Amniotic epithelial cell (primary cell): ENCODE measurements around the gene EML6.

Experiments used
- DNase-seq: peaks from one replicate; pipeline ENCODE4 v3.0.0-alpha.2; 2010; ENCODE audit warnings: low read depth

Gene EML6

DNA sequence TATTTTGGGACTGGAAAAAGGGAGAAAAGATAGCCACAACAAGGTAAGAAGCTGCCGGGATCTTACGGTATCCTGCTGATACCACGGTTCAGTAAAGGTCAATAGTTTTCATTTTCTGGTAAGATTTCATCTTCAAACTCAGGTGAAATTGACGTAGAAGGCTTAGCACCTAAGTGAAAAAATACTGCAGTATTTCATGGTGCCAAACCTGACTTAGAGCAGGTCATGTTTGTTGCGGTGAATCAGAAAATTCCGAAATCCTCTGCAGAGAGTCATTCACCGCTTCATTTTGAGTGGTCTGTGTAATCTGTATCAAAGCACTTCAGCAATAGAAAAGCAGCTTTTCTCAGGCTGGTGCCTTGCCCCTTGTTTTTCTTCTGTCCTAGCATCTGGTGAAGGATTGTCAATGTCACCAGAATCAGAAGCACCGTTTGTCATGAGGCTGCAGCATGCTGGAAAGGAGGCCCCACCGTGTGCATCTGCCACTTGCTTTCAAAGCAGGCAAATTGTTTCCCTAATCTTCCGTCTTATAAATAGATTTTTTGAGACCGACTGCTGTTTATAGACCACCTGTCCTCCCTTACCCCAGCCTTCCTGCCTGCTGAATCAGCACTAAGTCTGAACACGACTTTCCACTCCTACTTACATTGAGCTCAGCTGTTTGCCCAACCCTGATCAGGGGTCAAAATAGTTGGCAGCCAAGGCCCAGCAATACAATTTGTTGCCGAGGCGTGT, 156.3 kb downstream of the EML6 start:
- DNase-seq = no peak

DNA sequence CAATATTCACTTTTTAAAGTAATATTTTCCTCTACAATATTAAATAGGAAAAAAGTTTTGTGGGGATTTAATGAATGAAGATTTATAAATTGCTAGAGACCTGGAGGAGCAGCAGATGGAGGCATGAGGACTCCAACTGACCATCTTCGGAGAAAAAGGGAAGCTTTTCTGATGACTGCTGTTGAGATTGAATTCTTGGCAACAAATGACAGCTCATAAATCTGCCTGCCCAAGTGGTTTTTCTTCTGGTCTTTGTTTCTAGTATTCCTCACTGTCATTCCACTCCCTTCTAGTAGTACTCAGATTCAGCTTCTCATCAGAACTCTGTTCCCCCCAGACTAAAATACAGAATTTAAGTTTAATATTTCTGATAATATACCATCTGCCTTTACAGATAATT, 157.0 kb downstream of the EML6 start:
- DNase-seq = no peak

DNA sequence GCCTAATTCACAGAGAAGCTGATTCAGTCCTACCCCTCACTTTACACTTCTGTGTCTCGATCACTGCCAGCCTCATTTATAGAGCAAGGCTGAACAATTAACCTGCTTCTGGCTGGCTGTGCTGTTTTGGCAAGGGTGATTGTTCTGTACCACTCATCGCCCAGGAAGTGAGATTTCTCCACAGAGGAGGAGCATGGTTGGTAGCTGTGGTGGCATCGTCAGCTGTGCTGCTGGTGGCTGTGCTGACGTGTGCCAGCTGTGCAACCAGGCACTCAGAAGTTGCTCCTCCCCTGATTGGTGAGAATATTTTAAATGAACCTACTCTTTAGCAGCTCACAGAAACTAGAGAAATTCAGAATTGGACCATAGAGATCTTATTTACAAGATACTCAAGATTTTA, 158.3 kb downstream of the EML6 start:
- DNase-seq = no peak

DNA sequence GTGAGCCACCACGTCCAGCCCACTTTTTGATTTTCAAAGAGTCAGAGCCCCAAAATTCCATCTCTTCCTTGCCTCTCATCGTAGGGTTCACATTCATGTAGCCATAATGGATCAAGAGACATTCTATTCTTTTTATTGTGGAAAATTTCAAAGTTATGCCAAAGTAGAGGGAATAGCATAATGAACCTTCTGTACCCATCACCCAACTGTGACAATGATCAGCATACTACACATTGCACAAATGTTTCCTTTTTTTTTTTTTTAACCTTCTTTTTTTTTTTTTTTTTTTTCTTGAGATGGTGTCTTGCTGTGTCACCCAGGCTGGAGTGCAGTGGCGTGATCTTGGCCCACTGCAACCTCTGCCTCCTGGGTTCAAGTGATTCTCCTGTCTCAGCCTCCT, 162.4 kb downstream of the EML6 start:
- no peak for DNase-seq

DNA sequence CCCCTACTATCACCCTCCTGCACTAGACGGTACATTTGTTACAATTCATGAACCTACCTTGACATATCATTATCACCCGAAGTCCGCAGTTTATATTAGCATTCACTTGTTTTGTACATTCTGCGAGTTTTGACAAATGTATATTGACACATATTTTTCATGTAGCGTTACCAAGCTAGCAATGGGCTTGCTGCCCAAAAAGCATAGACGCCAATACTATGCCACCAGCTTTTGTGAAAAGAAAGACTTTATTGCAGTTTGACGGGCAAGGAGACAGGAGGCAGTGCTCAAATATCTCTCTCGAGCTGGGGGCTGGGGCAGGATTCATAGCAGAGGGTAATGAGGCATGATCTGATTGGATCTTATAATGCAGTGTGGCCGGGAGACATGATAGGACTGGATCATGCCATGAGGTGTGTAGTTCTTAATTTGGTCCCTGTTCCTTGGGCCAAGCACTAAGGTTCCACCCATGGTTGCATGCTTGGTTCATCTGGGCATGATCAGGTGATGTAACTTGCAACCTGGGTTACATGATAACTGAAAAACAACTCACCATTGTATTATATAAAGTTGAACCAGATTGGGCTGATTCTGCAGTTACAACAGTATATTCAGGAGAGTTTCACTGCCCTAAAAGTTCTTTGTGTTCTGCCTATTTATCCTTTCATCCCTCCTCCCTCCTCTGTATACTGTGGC, 164.5 kb downstream of the EML6 start:
- DNase-seq = no peak

DNA sequence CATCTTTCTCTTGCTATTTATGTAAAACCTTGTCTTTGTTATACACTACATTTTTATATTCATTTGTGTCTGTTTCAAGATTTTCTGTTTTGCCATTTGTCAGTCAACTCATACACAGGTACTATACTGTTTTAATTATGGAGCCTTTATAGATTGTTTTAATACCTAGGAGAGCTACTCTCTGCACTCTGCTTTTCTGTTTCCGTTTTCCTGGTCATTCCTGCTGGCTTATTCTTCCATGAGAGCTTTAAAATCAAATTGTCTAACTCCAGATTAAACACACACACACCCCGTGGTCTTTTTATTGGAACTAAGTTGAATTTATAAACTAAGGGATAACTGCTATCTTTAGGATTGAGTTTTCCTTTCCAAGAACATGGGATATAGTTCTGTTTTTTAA, 165.6 kb downstream of the EML6 start:
- DNase-seq = no peak

DNA sequence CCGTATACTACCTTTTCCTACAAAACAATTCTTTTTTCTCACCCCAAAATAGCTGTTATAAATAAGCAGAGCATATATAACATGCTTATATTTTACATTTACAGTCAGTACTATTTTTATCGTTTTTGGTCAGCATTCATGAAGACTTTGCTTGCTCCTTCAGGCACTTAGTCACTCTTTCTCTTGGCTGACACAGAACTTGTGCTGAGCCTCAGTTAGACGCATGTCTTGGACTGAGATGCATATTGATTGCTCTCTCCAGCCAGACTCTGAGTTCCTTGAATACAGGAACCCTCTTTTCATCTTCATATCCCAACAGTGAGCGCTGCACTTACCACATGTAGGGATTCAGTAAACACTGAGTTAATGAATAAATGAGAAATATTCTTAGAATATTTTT, 168.4 kb downstream of the EML6 start:
- no peak for DNase-seq

DNA sequence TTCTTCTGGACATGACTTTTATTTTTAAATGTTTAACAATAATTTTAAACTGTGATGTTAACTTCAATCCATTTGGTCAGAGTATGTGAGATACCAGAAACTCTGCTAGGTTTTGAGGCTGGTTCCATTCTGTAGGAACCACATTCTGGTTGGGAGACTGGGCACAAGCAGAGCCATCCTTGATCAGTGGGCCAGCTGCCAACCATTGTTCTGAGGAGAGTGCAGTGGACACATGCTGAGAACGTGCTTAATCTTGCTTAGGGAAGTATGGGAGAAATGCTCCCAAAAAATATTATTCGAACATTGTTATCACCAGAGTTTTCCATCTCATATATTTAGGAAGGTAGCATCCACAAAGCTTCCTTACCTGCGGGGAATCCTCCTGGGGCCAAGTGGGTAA, 171.0 kb downstream of the EML6 start:
- no peak for DNase-seq

DNA sequence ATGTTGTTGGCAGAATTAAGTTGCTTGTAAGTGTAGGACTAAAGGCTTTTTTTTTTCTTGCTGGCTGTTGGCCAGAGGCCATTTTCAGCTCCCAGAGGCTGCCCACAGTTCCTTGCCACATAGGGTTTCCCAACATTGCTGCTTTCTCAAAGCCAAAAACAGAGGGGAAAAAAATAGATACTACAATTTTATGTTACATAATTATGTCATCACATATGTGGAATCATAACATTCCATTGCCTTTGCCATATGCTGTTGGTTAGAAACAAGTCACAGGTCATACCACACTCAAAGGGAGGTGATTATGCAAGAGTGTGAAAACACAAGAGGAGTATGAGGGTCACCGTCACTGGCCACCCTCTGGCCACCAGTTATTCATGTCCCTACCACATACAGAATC, 172.3 kb downstream of the EML6 start:
- peak; percentile 22 for DNase-seq

DNA sequence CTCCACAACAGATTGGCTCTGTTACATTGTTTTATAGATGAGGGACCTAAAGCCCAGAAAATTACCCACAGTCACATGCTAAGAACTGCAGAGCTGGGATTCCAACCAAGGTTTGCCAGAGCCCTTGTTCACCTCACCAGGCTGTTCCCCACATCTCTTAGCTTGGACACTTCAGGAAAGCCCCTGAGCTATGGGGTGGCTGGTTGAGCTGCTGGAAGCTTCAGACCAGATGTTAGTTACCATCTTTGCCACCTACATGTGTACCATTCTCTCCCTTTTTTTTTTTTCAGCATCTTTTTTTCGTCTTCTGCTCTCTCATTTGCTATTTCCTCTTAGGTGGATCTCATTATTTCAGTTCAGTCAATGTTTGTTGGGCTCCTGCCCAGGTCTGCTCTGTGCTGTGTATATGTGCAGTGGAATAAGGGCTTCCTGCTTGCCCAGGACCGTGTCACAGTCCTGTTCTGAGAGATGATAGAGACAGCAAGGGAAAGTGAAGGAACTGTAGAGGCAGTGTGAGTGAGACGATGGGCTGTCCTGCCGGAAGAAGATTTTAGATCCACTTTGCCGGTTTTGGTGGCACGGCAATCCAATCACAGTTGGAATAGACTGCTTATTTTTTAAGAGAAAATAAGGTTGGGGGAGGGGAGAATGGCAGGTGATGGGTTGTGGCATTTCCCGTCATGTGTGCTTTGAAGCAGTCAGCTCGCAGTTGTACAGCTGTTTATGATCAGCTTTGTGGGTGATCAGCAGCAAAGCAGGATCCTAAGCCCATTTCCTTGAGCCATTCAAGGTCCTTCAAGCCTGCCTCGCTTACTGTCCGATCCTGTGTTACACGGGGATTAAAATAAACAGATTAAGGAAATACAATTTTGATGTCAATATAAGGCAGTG, 174.2 kb downstream of the EML6 start:
- no peak for DNase-seq

DNA sequence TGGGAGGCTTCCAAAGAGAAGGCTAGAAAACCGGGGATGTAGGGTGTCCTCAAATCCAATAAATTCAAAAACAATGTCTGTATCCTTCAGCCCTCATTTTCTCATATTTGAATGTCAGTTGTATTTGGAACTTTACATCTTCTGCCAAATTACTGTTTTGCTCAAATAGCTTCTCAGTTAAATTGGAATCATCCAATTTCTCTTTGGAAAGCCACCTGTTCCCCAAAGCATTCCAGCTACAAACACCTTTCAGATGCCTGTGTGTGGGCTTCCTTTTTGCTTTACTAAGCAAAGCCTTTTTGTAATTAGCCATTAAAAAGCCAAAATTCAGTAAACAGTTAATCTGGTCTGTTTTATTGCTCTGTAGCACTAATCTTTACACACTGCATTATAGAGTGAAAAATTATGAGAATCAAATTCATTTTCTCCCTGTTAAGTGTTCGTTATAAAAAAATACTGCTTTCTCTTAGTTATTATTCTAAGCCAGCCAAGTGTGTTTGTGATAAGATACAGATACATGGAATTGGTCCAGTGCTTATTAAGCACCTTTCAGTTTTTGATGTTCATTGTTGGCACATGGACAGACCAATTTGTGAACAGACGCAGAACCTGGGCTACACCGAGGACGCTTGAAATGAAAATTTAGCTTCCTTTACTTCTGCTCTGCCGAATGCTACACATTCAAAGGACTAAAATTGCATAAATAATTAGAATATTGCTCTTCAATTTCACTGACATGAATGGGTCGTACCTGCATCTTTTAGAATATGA, 175.2 kb downstream of the EML6 start:
- DNase-seq = no peak

DNA sequence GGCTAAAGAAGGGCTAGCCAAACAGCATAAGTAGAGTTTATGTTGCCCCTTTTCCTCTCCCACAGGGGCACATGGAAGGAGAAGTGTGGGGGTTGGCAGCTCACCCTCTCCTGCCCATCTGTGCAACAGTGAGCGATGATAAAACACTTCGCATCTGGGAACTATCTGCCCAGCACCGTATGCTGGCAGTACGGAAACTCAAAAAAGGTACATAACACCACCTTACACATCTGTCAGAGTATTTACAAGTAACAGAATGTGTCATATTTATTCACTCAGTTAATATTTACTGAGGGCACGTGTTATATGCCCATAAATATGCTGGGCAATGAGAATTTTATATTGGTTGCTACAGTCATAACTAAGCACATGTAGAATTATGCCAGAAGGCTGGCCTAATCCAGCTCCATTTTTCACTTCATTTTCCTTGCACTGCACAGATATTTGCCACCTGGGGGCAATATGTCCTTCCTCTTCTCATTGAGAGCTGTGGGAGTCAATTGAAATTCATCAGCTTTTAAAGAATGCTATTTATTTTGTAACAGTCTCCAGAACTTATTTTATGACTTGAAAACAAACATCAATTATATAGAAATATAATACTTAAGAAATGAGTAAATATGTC, 176.2 kb downstream of the EML6 start:
- peak; percentile 69 for DNase-seq

DNA sequence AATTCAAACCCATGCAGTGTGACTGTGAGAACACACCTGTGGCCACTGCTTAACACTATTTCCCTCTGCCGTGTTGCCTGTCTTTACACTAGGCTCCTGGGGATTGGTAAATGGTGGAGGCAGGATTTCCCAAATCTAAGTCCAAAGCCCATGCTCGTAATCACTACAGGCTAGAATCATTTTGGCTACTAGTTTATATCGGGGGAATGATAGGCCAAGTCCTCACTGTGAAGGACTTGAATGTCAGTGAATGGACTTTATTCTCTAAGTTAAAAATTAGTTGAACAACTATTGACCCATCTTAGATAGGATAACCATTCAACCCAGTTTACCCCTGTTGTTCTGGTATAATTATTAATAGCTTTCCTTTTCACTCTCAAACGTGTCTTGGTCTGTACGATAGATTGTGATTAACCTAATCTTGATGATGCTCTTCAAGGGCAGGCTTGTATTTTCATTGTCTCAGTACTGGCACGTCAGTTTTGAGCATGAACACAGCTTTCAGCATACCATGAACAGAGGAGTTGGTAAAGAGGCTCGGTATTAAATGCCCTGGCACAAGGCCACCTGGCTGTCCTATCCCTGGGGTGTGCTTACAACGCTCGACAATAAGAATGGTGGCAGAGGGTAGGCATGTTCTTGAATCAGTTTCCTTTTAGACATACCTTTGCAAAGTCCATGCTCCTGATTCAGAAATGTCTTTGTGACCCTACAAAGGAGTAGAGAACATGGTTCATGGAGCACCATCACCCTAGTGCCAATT, 177.9 kb downstream of the EML6 start:
- DNase-seq = no peak

DNA sequence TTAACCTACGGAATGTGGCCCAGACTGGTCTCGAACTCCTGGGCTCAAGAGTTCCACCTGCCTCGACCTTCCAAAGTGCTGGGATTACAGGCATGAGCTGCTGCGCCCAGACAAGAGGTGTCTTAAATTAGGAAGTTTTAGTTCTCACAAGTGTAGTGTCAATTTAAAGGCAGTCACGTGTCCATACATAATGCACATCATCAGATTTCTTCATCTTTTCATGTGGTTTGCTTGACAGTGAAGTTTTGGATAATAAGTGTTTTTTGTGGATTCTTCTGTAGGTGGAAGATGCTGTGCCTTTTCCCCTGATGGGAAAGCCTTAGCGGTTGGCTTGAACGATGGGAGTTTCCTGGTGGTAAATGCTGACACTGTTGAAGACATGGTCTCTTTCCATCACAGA, 179.3 kb downstream of the EML6 start:
- no peak for DNase-seq

DNA sequence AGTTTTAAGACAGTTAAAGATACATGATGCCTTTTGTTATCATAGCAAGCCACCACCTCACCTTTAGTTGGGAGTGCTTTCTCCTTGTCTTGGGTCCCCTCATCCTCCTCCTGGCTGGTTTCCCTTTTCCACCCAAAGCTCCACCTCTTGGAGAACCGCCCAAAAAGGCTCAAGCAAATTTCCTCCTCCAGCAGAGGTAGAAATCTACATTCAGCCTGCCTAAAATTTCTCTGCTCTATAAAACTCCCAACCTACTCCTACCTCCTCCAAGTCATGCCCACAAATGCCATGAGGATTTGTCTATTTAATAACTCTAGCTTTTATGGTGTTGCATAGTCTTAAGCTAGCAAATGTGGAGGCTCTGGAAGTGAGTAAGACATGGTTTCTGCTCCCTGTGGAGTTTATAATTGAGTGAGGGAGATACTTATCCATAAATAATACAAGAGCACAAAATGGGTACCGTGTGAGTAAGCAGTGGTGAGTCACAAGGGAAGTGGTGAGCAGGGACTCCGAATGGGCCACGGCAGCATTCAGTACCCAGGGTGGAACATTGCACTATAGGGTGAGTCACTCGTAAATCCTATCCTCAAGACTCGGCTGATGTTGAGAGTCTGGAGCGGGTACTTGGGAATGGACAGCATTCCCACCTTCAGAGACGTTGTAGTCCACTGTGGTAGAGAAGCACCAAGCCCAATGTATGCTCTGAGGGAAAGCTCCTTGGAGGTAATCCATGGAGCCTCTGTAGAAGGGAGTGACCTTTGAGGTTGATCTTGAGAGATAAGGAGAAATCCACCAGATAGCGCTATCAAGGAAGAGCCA, 180.5 kb downstream of the EML6 start:
- peak; percentile 98 for DNase-seq

DNA sequence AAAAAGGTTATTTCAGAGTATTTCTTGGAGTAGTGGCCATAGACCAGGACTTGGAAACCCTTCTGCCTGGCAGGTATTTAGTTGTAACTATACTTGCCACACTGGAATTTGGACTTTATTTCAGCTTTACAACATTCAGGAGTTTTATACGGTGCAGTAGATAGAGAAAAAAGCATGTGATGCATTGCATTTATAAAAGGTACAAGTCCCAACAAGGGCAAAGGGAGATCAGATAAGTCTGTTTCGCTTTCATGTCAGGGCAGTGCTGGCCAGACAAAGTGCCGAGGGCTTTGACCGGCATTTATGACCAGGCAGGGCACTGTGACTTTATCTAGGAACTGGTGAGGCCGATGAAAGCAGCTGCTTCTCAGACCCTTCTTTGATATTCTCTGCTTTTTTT, 181.4 kb downstream of the EML6 start:
- DNase-seq = no peak

DNA sequence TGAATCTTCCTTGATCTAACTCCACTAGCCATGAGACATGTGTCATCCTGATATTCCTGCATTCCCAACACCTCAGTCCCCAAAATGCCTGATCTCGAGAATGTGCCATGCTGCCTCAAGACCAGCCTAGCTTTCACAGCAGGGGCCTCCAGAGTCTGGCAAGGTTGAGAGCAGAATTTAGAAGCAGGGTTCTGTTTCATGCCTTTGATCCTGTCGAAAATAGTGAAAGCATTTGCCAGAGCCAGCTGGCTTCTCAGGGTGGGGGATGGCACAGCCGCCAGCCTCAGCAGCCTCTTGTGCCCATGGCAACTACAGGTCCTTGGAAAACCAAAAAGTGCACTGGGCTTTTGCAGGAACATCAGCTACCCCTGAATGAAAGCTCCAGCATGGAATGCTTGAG, 183.3 kb downstream of the EML6 start:
- no peak for DNase-seq

DNA sequence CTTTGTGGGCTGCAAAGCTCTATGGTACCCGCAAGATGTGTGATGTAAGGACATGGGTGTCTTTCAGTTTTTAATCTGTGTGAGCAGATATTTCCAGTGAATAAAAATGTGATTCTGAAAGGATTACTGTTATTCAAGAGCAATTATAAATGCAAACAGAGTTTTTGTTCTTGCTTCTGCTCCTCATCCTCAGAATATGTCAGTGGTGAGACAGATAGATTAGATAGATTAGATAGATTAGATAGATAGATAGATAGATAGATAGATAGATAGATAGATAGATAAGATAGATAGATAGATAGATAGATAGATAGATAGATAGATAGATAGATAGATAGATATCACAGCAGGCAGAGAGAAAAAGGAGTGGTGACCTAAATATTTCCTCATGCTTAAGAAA, 184.2 kb downstream of the EML6 start:
- DNase-seq = no peak

DNA sequence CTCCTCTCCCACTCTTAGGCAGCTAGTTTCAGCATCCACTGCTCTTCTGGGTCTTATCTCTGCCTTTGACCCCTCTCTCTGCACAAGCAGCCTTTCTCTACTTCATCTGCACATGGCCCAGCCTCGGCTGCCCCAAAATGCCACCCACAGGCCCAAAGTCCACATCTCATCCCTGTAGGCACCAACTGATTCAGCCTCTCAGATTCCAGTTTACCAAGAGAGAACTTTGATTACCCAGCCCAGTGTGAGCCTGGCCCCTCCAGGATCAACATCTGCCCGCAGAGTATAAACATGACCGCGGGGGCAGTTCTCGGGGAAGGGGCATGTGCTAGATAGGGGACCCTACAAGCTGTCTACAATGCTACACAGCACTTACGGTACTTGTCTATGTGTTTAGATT, 185.1 kb downstream of the EML6 start:
- DNase-seq = no peak

DNA sequence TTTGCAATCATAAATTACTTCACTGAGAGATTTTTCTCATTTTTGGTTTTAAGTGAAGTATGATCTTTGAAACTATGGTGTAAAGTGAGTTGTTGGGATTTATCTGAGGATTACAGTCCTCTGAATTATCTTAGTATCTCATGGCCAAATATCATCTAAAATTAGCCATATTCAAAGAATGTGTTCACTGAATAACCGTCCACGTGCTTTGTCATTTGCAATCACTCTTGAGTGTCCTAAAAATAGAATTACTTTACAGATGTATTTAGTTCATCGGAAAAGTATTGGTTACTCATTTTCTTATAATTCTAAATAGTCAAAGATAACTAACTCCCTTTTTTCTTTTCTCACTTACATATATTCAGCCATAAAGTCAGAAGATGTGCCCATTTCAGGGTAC, 185.5 kb downstream of the EML6 start:
- DNase-seq = no peak
